GM12878 (cell line): Measurements from ENCODE around the gene SPPL3. TPM values are rescaled to one million over a fixed set of nuclear protein-coding genes. Genes with fewer than 3 reads are reported as not detected.

Experiments used
- ATAC-seq: fragments of 200-7000 bp; cut with Tn5 transposase; 3 replicates; pipeline ENCODE4 v1.9.1; 2020; ENCODE audit warnings: mild to moderate bottlenecking, moderate library complexity
- BruUV-seq: library from RNA; stranded (reverse); fragments of 400-500 nt; replicated peaks from 2 replicates; lab custom pipeline; 2021; lab: Mats Ljungman, UMichigan
- CTCF ChIA-PET: fragments of 300-600 bp; sonication (Branson Sonifier 250); formaldehyde crosslinking; extraction: SDS; loops from one replicate; lab custom pipeline; 2021; ENCODE audit warnings: inconsistent platforms; lab: Yijun Ruan, JAX
- POLR2A ChIA-PET: fragments of 350-600 bp; formaldehyde crosslinking; extraction: SDS; loops from one replicate; lab custom pipeline; 2021; ENCODE audit warnings: inconsistent platforms; lab: Charles Lee
- RAD21 ChIA-PET: fragments of 300-600 bp; sonication (Branson Sonifier 250); formaldehyde crosslinking; loops from one replicate; lab custom pipeline; 2023; ENCODE audit warnings: antibody characterized with exemption; ENCODE audit not compliant: unreplicated experiment; lab: Charles Lee
- SMC1A ChIA-PET: fragments of 300-600 bp; sonication (Branson Sonifier 250); formaldehyde crosslinking; loops from one replicate; lab custom pipeline; 2023; ENCODE audit not compliant: unreplicated experiment, uncharacterized antibody; lab: Charles Lee
- DNase-seq: peaks from one replicate; pipeline ENCODE4 v3.0.0-alpha.2; 2011; ENCODE audit warnings: low read depth, low spot score
- FAIRE-seq: peaks from 3 replicates; lab custom pipeline; 2011; peaks lifted over from hg19 to GRCh38; lab: Jason Lieb, UNC
- H2AFZ ChIP-seq: 2 replicates; pipeline ENCODE4 v1.6.0; 2011; ENCODE audit warnings: low read depth, low read length, control low read depth; ENCODE audit not compliant: control insufficient read depth
- H3K27ac ChIP-seq: 2 replicates; pipeline ENCODE4 v1.5.1; 2011; ENCODE audit warnings: control low read depth; ENCODE audit not compliant: control insufficient read depth, insufficient read depth
- H3K27me3 ChIP-seq, 2 experiments: replicated peaks in 1 of 2; 2 replicates each; pipeline versions ENCODE4 v1.6.0 to v1.6.1; 2011; ENCODE audit warnings: low read length in 1 of 2; ENCODE audit not compliant: control insufficient read depth in 2 of 2, insufficient read depth in 2 of 2
- H3K36me3 ChIP-seq, 2 experiments: 2 replicates each; pipeline ENCODE4 v1.5.1; 2011; ENCODE audit warnings: low read length in 1 of 2; ENCODE audit not compliant: control insufficient read depth in 2 of 2, insufficient read depth in 2 of 2
- H3K4me1 ChIP-seq: 2 replicates; pipeline ENCODE4 v1.6.1; 2011; ENCODE audit warnings: mild to moderate bottlenecking, low read length, moderate library complexity, mixed read lengths; ENCODE audit not compliant: control insufficient read depth, insufficient read depth
- H3K4me2 ChIP-seq: 2 replicates; pipeline ENCODE4 v1.6.0; 2011; ENCODE audit warnings: control low read depth; ENCODE audit not compliant: control insufficient read depth, insufficient read depth
- H3K4me3 ChIP-seq: fragments of 200-600 bp; sonication (generic); 2 replicates; pipeline ENCODE4 v1.5.1; 2016
- H3K79me2 ChIP-seq: 2 replicates; pipeline ENCODE4 v1.6.0; 2011; ENCODE audit warnings: low read length; ENCODE audit not compliant: control insufficient read depth, insufficient read depth
- H3K9ac ChIP-seq: 2 replicates; pipeline ENCODE4 v1.8.0; 2011; ENCODE audit warnings: low read length, control low read depth, mixed read lengths; ENCODE audit not compliant: control insufficient read depth, insufficient read depth
- H3K9me3 ChIP-seq: replicated peaks from 3 replicates; pipeline ENCODE4 v1.5.1; 2011; ENCODE audit warnings: mild to moderate bottlenecking, low read length; ENCODE audit not compliant: control insufficient read depth, insufficient read depth
- H4K20me1 ChIP-seq: 2 replicates; pipeline ENCODE4 v1.6.0; 2011; ENCODE audit not compliant: control insufficient read depth, insufficient read depth
- ASH2L ChIP-seq: fragments of 300-600, 200-600 bp; sonication (generic); IDR thresholded peaks from 2 replicates; pipeline ENCODE4 v1.6.1; 2017; ENCODE audit warnings: low read depth, mild to moderate bottlenecking, borderline replicate concordance
- ETV6 ChIP-seq, 2 experiments: fragments of 450-650 bp in 1 of 2; IDR thresholded peaks in 1 of 2; conservative IDR thresholded peaks in 1 of 2; 2 replicates each; pipeline ENCODE4 v1.6.1; 2014; ENCODE audit warnings: antibody characterized with exemption in 1 of 2, borderline replicate concordance in 1 of 2, low read depth in 1 of 2, mild to moderate bottlenecking in 1 of 2, moderate library complexity in 1 of 2
- IKZF2 ChIP-seq, 2 experiments: fragments of 450-650 bp; IDR thresholded peaks; 2 replicates each; pipeline ENCODE4 v1.6.1; 2017; ENCODE audit warnings: mild to moderate bottlenecking in 2 of 2, moderate library complexity in 2 of 2
- IRF4 ChIP-seq: IDR thresholded peaks from 2 replicates; pipeline ENCODE4 v1.6.1; 2011; ENCODE audit warnings: low read depth, low read length
- KLF5 ChIP-seq: fragments of 450-650 bp; IDR thresholded peaks from 2 replicates; pipeline ENCODE4 v1.6.1; 2014; ENCODE audit warnings: mild to moderate bottlenecking; ENCODE audit not compliant: partially characterized antibody
- MYC ChIP-seq: IDR thresholded peaks from 2 replicates; pipeline ENCODE4 v1.6.1; 2011; ENCODE audit warnings: mild to moderate bottlenecking, low read length, moderate library complexity, inconsistent platforms; ENCODE audit not compliant: insufficient read depth, insufficient replicate concordance, insufficient read length, severe bottlenecking
- NFYB ChIP-seq: IDR thresholded peaks from 2 replicates; pipeline ENCODE4 v1.6.1; 2011; ENCODE audit warnings: low read depth, mild to moderate bottlenecking, low read length, improper control_type of control experiment, moderate library complexity; ENCODE audit not compliant: insufficient read depth
- SMC3 ChIP-seq: IDR thresholded peaks from 2 replicates; pipeline ENCODE4 v1.6.1; 2011; ENCODE audit warnings: low read length, improper control_type of control experiment, borderline replicate concordance
- SREBF2 ChIP-seq: IDR thresholded peaks from 2 replicates; pipeline ENCODE4 v1.6.1; 2012; ENCODE audit warnings: mild to moderate bottlenecking, low read length
- TARDBP ChIP-seq: IDR thresholded peaks from 2 replicates; pipeline ENCODE4 v1.6.1; 2016; ENCODE audit warnings: borderline replicate concordance
- TCF3 ChIP-seq: IDR thresholded peaks from 2 replicates; pipeline ENCODE4 v1.6.1; 2012; ENCODE audit warnings: low read depth, mild to moderate bottlenecking, low read length, borderline replicate concordance; ENCODE audit not compliant: insufficient read depth
- WRNIP1 ChIP-seq: IDR thresholded peaks from 2 replicates; pipeline ENCODE4 v1.6.1; 2011; ENCODE audit warnings: low read depth, low read length, improper control_type of control experiment, borderline replicate concordance
- ZNF24 ChIP-seq: fragments of 450-650 bp; IDR thresholded peaks from 2 replicates; pipeline ENCODE4 v1.6.1; 2017; ENCODE audit warnings: antibody characterized with exemption, mild to moderate bottlenecking
- WGBS: methylation state at CpG from one replicate; pipeline ENCODE4 v1.1.6; 2016; ENCODE audit warnings: low lambda C conversion rate; ENCODE audit not compliant: insufficient replicate concordance, insufficient coverage; ENCODE audit errors: missing lambda C conversion rate; 5-methylcytosine and 5-hydroxymethylcytosine counted together
- in situ Hi-C: fragments of 300-500 bp; cut with MboI; formaldehyde crosslinking; loops from 9 replicates; pipeline ENCODE4 v1.14.3; 2018; ENCODE audit warnings: mixed read lengths
- intact Hi-C: fragments of 100-400 bp; cut with micrococcal nuclease; formaldehyde crosslinking; loops from one replicate; pipeline ENCODE4 v1.14.2; 2022; ENCODE audit not compliant: unreplicated experiment
- polyA plus RNA-seq, 11 experiments: library from polyadenylated mRNA; depleted of rRNA in 4 of 11; unstranded in 6 of 11; stranded (reverse) in 5 of 11; fragments of >200 nt; fragmentation: Nextera tagmentation in 4 of 11; fragmentation: Illumina TruSeq in 1 of 11; extraction: Ambion mirVana in 4 of 11; extraction: Trizol in 1 of 11; gene quantifications; 1 replicate in 1 of 11; 2 replicates in 10 of 11; pipeline versions ENCODE4 v1.2.1 to v1.2.3, GENCODE V29; 2011 to 2016; ENCODE audit warnings: inconsistent platforms in 2 of 11, missing spikeins in 2 of 11, low read depth in 1 of 11
- total RNA-seq, 4 experiments: library from RNA; depleted of rRNA in 3 of 4; stranded (reverse); fragments of >200 nt in 3 of 4; fragmentation: Illumina TruSeq in 1 of 4; extraction: Trizol in 1 of 4; gene quantifications; 2 replicates each; pipeline versions ENCODE4 v1.2.1 to v1.2.3, GENCODE V29; 2013 to 2021
- TF ChIP-seq, protein P1 (sequence below): fragments of 450-650 bp; IDR thresholded peaks from 2 replicates; pipeline ENCODE4 v1.6.1; 2018; ENCODE audit warnings: mild to moderate bottlenecking, low read depth, moderate library complexity; ENCODE audit not compliant: partially characterized antibody
- TF ChIP-seq, protein P2 (sequence below): fragments of 450-650 bp; IDR thresholded peaks from 2 replicates; pipeline ENCODE4 v1.6.1; 2017; ENCODE audit warnings: borderline replicate concordance
- TF ChIP-seq, protein P3 (sequence below): fragments of 450-650 bp; IDR thresholded peaks from 2 replicates; pipeline ENCODE4 v1.6.1; 2017; ENCODE audit warnings: antibody characterized with exemption, mild to moderate bottlenecking, moderate library complexity

SPPL3 gene
- total and polyA plus RNA-seq, 10 of the 15 experiments (the other 5 are each of a cell fraction or from before 2014, with no cell fraction given) = 4.3 to 45.5 (median 11.7) TPM

DNA sequence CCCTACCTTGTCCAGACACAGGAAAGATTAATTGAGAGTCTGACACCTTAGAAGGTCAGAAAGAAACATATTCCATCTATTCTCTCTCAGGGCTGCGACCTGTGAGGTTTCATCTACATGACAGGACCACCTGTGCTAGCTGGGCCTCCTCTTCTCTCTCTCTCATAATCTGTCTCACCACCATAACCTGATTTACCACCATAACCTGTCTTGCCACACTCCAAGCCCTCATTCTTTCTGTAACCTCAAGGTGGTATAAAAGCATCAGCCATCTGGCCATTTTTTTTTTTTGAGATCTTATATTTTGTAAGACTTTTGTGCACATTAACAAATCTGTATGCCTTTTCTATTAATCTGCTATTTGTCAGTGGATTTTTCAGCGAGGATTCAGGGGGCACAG, 103.0 kb downstream of the SPPL3 start:
- Histone ChIP-seq H3K27me3 (no peaks in the 10 kb centered on the region), H2AFZ (no peak overlapping the region), H3K36me3 (peaks cover 0 to under 1% of the 10 kb centered on the region in 2 experiments; a peak in 1 of 4 replicates), H3K4me1 (peaks cover 46% of the 10 kb centered on the region), H3K4me3 (no peak overlapping the region), H3K27ac (peak overlapping the region; percentile 76), H3K4me2 (peak overlapping the region; percentile 54), H4K20me1 (no peaks in the 10 kb centered on the region), H3K9me3 (peaks cover 3% of the 10 kb centered on the region), H3K79me2 (peaks cover 28% of the 10 kb centered on the region), H3K9ac (peak overlapping the region; percentile 30; the same call in 1 of the 2 replicates)
- 45% methylated on average over 2 of the region's 2 CpGs for WGBS
- FAIRE-seq (no peak), DNase-seq (no peak), ATAC-seq (peak; percentile 12; the same call in 2 of the 3 replicates)
- SMC1A ChIA-PET = interaction anchor here (0.8 to 11.6 kb wide), 14 partner anchors 11 to 171 kb away, joined by 3 to 164 read pairs (median 20); no protein-coding TSS in a partner anchor
- RAD21 ChIA-PET = interaction anchor here (0.7 to 4.8 kb wide), 13 partner anchors 12 to 259 kb away, joined by 3 to 41 read pairs (median 8); no protein-coding TSS in a partner anchor
- BruUV-seq = no TSS peak
- in situ Hi-C loops (no loop called here), intact Hi-C loops (loop anchor here (2.0 kb wide), 1 partner anchor 102 kb away; no protein-coding TSS in a partner anchor)
- POLR2A ChIA-PET = interaction anchor here (0.5 to 3.0 kb wide), 9 partner anchors 11 to 328 kb away, joined by 3 to 13 read pairs (median 5); no protein-coding TSS in a partner anchor
- TF ChIP-seq, protein P1, sequence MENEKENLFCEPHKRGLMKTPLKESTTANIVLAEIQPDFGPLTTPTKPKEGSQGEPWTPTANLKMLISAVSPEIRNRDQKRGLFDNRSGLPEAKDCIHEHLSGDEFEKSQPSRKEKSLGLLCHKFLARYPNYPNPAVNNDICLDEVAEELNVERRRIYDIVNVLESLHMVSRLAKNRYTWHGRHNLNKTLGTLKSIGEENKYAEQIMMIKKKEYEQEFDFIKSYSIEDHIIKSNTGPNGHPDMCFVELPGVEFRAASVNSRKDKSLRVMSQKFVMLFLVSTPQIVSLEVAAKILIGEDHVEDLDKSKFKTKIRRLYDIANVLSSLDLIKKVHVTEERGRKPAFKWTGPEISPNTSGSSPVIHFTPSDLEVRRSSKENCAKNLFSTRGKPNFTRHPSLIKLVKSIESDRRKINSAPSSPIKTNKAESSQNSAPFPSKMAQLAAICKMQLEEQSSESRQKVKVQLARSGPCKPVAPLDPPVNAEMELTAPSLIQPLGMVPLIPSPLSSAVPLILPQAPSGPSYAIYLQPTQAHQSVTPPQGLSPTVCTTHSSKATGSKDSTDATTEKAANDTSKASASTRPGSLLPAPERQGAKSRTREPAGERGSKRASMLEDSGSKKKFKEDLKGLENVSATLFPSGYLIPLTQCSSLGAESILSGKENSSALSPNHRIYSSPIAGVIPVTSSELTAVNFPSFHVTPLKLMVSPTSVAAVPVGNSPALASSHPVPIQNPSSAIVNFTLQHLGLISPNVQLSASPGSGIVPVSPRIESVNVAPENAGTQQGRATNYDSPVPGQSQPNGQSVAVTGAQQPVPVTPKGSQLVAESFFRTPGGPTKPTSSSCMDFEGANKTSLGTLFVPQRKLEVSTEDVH = no peak
- no peak for TF ChIP-seq IRF4
- TF ChIP-seq SMC3 = no peak
- TF ChIP-seq ASH2L = no peak
- TF ChIP-seq TCF3 = no peak
- TF ChIP-seq TARDBP = no peak
- TF ChIP-seq IKZF2 (IDR thresholded peaks at IDR 0.05) = no peak
- no peak for TF ChIP-seq ETV6 (conservative IDR thresholded peaks at IDR 0.05 in 1 of 2, IDR thresholded peaks at IDR 0.05 in 1 of 2; ENCODE audit: borderline replicate concordance in 1 of 2, low read depth in 1 of 2)
- no peak for TF ChIP-seq MYC
- TF ChIP-seq, protein P2, sequence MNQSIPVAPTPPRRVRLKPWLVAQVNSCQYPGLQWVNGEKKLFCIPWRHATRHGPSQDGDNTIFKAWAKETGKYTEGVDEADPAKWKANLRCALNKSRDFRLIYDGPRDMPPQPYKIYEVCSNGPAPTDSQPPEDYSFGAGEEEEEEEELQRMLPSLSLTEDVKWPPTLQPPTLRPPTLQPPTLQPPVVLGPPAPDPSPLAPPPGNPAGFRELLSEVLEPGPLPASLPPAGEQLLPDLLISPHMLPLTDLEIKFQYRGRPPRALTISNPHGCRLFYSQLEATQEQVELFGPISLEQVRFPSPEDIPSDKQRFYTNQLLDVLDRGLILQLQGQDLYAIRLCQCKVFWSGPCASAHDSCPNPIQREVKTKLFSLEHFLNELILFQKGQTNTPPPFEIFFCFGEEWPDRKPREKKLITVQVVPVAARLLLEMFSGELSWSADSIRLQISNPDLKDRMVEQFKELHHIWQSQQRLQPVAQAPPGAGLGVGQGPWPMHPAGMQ = no peak
- no peak for TF ChIP-seq SREBF2
- no peak for TF ChIP-seq NFYB
- TF ChIP-seq, protein P3, sequence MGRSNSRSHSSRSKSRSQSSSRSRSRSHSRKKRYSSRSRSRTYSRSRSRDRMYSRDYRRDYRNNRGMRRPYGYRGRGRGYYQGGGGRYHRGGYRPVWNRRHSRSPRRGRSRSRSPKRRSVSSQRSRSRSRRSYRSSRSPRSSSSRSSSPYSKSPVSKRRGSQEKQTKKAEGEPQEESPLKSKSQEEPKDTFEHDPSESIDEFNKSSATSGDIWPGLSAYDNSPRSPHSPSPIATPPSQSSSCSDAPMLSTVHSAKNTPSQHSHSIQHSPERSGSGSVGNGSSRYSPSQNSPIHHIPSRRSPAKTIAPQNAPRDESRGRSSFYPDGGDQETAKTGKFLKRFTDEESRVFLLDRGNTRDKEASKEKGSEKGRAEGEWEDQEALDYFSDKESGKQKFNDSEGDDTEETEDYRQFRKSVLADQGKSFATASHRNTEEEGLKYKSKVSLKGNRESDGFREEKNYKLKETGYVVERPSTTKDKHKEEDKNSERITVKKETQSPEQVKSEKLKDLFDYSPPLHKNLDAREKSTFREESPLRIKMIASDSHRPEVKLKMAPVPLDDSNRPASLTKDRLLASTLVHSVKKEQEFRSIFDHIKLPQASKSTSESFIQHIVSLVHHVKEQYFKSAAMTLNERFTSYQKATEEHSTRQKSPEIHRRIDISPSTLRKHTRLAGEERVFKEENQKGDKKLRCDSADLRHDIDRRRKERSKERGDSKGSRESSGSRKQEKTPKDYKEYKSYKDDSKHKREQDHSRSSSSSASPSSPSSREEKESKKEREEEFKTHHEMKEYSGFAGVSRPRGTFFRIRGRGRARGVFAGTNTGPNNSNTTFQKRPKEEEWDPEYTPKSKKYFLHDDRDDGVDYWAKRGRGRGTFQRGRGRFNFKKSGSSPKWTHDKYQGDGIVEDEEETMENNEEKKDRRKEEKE = no peak
- no peak for TF ChIP-seq WRNIP1
- no peak for TF ChIP-seq ZNF24
- TF ChIP-seq KLF5 = no peak
- CTCF ChIA-PET = interaction anchor here (0.9 to 4.9 kb wide), 9 partner anchors 32 to 317 kb away, joined by 3 to 35 read pairs (median 3); no protein-coding TSS in a partner anchor
